CD4-positive, alpha-beta memory T cell (primary cell): ENCODE measurements around the gene NCOA7. TPM values are rescaled to one million over a fixed set of nuclear protein-coding genes. Genes with fewer than 3 reads are reported as not detected.

Experiments used
- CTCF ChIA-PET: fragments of 350-600 bp; sonication (Branson Sonifier 250); formaldehyde crosslinking; loops from one replicate; lab custom pipeline; 2021; ENCODE audit warnings: inconsistent platforms; ENCODE audit not compliant: partially characterized antibody; lab: Charles Lee
- POLR2A ChIA-PET: fragments of 350-600 bp; sonication (Branson Sonifier 250); formaldehyde crosslinking; loops from one replicate; lab custom pipeline; 2021; ENCODE audit not compliant: partially characterized antibody; lab: Charles Lee
- DNase-seq, 5 donors: peaks; one replicate each; pipeline versions ENCODE4 v3.0.0 to v3.0.0-alpha.2; 2020 to 2022; ENCODE audit warnings: mixed read lengths in 1 of 5
- H3K27ac ChIP-seq: one replicate; pipeline ENCODE4 v1.7.0; 2013; ENCODE audit warnings: low read depth, low read length
- H3K27me3 ChIP-seq: 2 replicates; pipeline ENCODE4 v1.7.0; 2013; ENCODE audit warnings: mild to moderate bottlenecking, low read length, moderate library complexity; ENCODE audit not compliant: insufficient read depth
- H3K36me3 ChIP-seq: 2 replicates; pipeline ENCODE4 v1.7.0; 2013; ENCODE audit warnings: mild to moderate bottlenecking, low read length, moderate library complexity; ENCODE audit not compliant: insufficient read depth
- H3K4me1 ChIP-seq: 2 replicates; pipeline ENCODE4 v1.7.0; 2013; ENCODE audit warnings: mild to moderate bottlenecking, low read length, moderate library complexity; ENCODE audit not compliant: insufficient read depth
- H3K4me3 ChIP-seq, 2 donors: one replicate each; pipeline ENCODE4 v1.7.0; 2013; ENCODE audit warnings: low read length in 2 of 2, mild to moderate bottlenecking in 1 of 2
- H3K9me3 ChIP-seq, 2 donors: one replicate each; pipeline ENCODE4 v1.7.0; 2013; ENCODE audit warnings: low read length in 2 of 2, control low read depth in 1 of 2; ENCODE audit not compliant: control insufficient read depth in 1 of 2
- H3K27ac Mint-ChIP-seq, 7 donors: one replicate each; pipeline ENCODE4 v1.8.0; 2020 to 2021; ENCODE audit warnings: mixed read lengths in 7 of 7, mild to moderate bottlenecking in 6 of 7, inconsistent platforms in 3 of 7, moderate library complexity in 3 of 7
- H3K27me3 Mint-ChIP-seq, 2 donors: one replicate each; pipeline ENCODE4 v1.8.0; 2020 to 2021; ENCODE audit warnings: mixed read lengths in 2 of 2
- H3K36me3 Mint-ChIP-seq, 2 donors: one replicate each; pipeline ENCODE4 v1.8.0; 2020 to 2021; ENCODE audit warnings: mixed read lengths in 2 of 2, inconsistent platforms in 1 of 2, mild to moderate bottlenecking in 1 of 2
- H3K4me1 Mint-ChIP-seq, 4 donors: one replicate each; pipeline ENCODE4 v1.8.0; 2020 to 2021; ENCODE audit warnings: mixed read lengths in 4 of 4, mild to moderate bottlenecking in 1 of 4
- H3K4me3 Mint-ChIP-seq, 8 donors: one replicate each; pipeline ENCODE4 v1.8.0; 2020 to 2021; ENCODE audit warnings: mixed read lengths in 8 of 8, mild to moderate bottlenecking in 7 of 8, moderate library complexity in 6 of 8, inconsistent platforms in 3 of 8
- H3K9me3 Mint-ChIP-seq, 8 donors: one replicate each; pipeline ENCODE4 v1.8.0; 2020 to 2021; ENCODE audit warnings: mixed read lengths in 8 of 8, mild to moderate bottlenecking in 5 of 8, inconsistent platforms in 3 of 8, moderate library complexity in 1 of 8
- intact Hi-C: fragments of 100-400 bp; cut with micrococcal nuclease; formaldehyde crosslinking; loops from one replicate; pipeline ENCODE4 v1.15.1; 2023
- polyA plus RNA-seq, 2 donors: library from polyadenylated mRNA; unstranded; fragments of 300-500 nt; fragmentation: Illumina TruSeq; gene quantifications; one replicate each; pipeline ENCODE4 v1.2.3, GENCODE V29; 2021
- total RNA-seq, 2 experiments: library from RNA; stranded (reverse); gene quantifications; one replicate each; pipeline ENCODE4 v1.2.3, GENCODE V29; 2021

NCOA7 gene
- total and polyA plus RNA-seq, 4 experiments from 2014 or later, result 16.9 to 75.1 (median 63.6) TPM

- Histone ChIP-seq H3K9me3 (no peaks in the 10 kb centered on the region), H3K4me1 (peaks cover 30% of the 10 kb centered on the region), H3K27me3 (no peaks in the 10 kb centered on the region), H3K36me3 (no peaks in the 10 kb centered on the region), H3K27ac (no peak overlapping the region), H3K4me3 (no peak overlapping the region)
- H3K27me3 Mint-ChIP-seq, result no peaks in the 10 kb centered on the region
- intact Hi-C loops, result no loop called here
- no peak overlapping the region for H3K4me3 Mint-ChIP-seq
- CTCF ChIA-PET, result interaction anchor here (0.8 to 1.1 kb wide), 7 partner anchors 9 to 116 kb away, joined by 3 to 6 read pairs (median 3); partner anchors contain the start of gene HINT3
- DNase-seq, result no peak
- no peaks in the 10 kb centered on the region for H3K9me3 Mint-ChIP-seq
- peaks cover 21 to 41% (median 28%) of the 10 kb centered on the region in 4 donors for H3K4me1 Mint-ChIP-seq
- peak overlapping the region in 1 of 7 donors; percentile 64 for H3K27ac Mint-ChIP-seq
- POLR2A ChIA-PET, result interaction anchor here (0.6 to 1.4 kb wide), 4 partner anchors 14 to 50 kb away, joined by 3 to 7 read pairs (median 3); partner anchors contain the start of gene NCOA7
- peaks cover 12 to 18% of the 10 kb centered on the region in 2 donors for H3K36me3 Mint-ChIP-seq
These were observed 49.1 kb downstream of the NCOA7 start for GRCh38 chr6:125839879-125840278.

GRCh38 chr6:125841356-125842090, 50.8 kb downstream of the NCOA7 start:
- Histone ChIP-seq H3K36me3 (no peaks in the 10 kb centered on the region), H3K9me3 (no peaks in the 10 kb centered on the region), H3K4me1 (peaks cover 21% of the 10 kb centered on the region), H3K4me3 (no peak overlapping the region), H3K27ac (no peak overlapping the region), H3K27me3 (no peaks in the 10 kb centered on the region)
- H3K4me1 Mint-ChIP-seq, result peaks cover 18 to 41% (median 22%) of the 10 kb centered on the region in 4 donors
- POLR2A ChIA-PET, result interaction anchor here (0.6 kb wide), 1 partner anchor 164 kb away, joined by 4 read pairs; no protein-coding TSS in a partner anchor
- H3K27me3 Mint-ChIP-seq, result no peaks in the 10 kb centered on the region
- intact Hi-C loops, result no loop called here
- H3K4me3 Mint-ChIP-seq, result no peak overlapping the region
- CTCF ChIA-PET, result interaction anchor here (1.0 to 1.1 kb wide), 2 partner anchors 16 kb away, joined by 3 to 5 read pairs; no protein-coding TSS in a partner anchor
- no peak for DNase-seq
- no peak overlapping the region for H3K27ac Mint-ChIP-seq
- no peaks in the 10 kb centered on the region for H3K9me3 Mint-ChIP-seq
- peaks cover 12 to 18% of the 10 kb centered on the region in 2 donors for H3K36me3 Mint-ChIP-seq

- DNase-seq, result no peak
- H3K27me3 Mint-ChIP-seq, result no peaks in the 10 kb centered on the region
- ChIA-PET CTCF (interaction anchor here (1.0 to 1.9 kb wide), 3 partner anchors 10 to 64 kb away, joined by 3 to 8 read pairs (median 3); no protein-coding TSS in a partner anchor), POLR2A (no interaction called here)
- Histone ChIP-seq H3K27me3 (no peaks in the 10 kb centered on the region), H3K9me3 (no peaks in the 10 kb centered on the region), H3K27ac (no peak overlapping the region), H3K4me1 (peaks cover 21% of the 10 kb centered on the region), H3K4me3 (no peak overlapping the region), H3K36me3 (no peaks in the 10 kb centered on the region)
- H3K4me1 Mint-ChIP-seq, result peaks cover 18 to 41% (median 20%) of the 10 kb centered on the region in 4 donors
- intact Hi-C loops, result no loop called here
- H3K36me3 Mint-ChIP-seq, result peaks cover 12 to 16% of the 10 kb centered on the region in 2 donors
- H3K9me3 Mint-ChIP-seq, result no peaks in the 10 kb centered on the region
- no peak overlapping the region for H3K27ac Mint-ChIP-seq
- no peak overlapping the region for H3K4me3 Mint-ChIP-seq
These were observed 51.4 kb downstream of the NCOA7 start for GRCh38 chr6:125842091-125842626.

GRCh38 chr6:125843593-125843992, 52.8 kb downstream of the NCOA7 start:
- no peak overlapping the region for H3K4me3 ChIP-seq
- Mint-ChIP-seq H3K36me3 (peaks cover 4 to 8% of the 10 kb centered on the region in 2 donors), H3K4me3 (no peak overlapping the region), H3K9me3 (peaks cover 0 to 1% (median 0%) of the 10 kb centered on the region in 8 donors), H3K27ac (peak overlapping the region in 2 of 7 donors; percentile 19 to 32), H3K27me3 (no peaks in the 10 kb centered on the region), H3K4me1 (peaks cover 10 to 28% (median 15%) of the 10 kb centered on the region in 4 donors)
- ChIA-PET CTCF (interaction anchor here (1.1 to 1.9 kb wide), 2 partner anchors 14 to 62 kb away, joined by 3 to 8 read pairs; no protein-coding TSS in a partner anchor), POLR2A (interaction anchor here (1.5 kb wide), 1 partner anchor 9 kb away, joined by 3 read pairs; no protein-coding TSS in a partner anchor)
- H3K9me3 ChIP-seq, result no peaks in the 10 kb centered on the region
- no peaks in the 10 kb centered on the region for H3K36me3 ChIP-seq
- intact Hi-C loops, result no loop called here
- peaks cover 21% of the 10 kb centered on the region for H3K4me1 ChIP-seq
- no peaks in the 10 kb centered on the region for H3K27me3 ChIP-seq
- DNase-seq, result no peak
- no peak overlapping the region for H3K27ac ChIP-seq

- no peaks in the 10 kb centered on the region for H3K27me3 ChIP-seq
- no peaks in the 10 kb centered on the region for H3K27me3 Mint-ChIP-seq
- no peaks in the 10 kb centered on the region for H3K9me3 ChIP-seq
- H3K4me1 ChIP-seq, result peaks cover 21% of the 10 kb centered on the region
- H3K4me1 Mint-ChIP-seq, result peaks cover 10 to 24% (median 16%) of the 10 kb centered on the region in 4 donors
- ChIA-PET POLR2A (interaction anchor here (0.8 kb wide), 1 partner anchor 544 kb away, joined by 3 read pairs; no protein-coding TSS in a partner anchor), CTCF (interaction anchor here (0.9 to 1.4 kb wide), 4 partner anchors 11 to 61 kb away, joined by 3 to 5 read pairs (median 5); partner anchors contain the start of gene NCOA7)
- no peak overlapping the region for H3K27ac ChIP-seq
- peak overlapping the region in 2 of 7 donors; percentile 59 to 73 for H3K27ac Mint-ChIP-seq
- no peaks in the 10 kb centered on the region for H3K36me3 ChIP-seq
- no peak overlapping the region for H3K4me3 Mint-ChIP-seq
- DNase-seq, result no peak
- H3K4me3 ChIP-seq, result no peak overlapping the region
- H3K36me3 Mint-ChIP-seq, result peaks cover 1 to 5% of the 10 kb centered on the region in 2 donors
- intact Hi-C loops, result no loop called here
- H3K9me3 Mint-ChIP-seq, result peaks cover 0 to 1% (median 0%) of the 10 kb centered on the region in 8 donors
These were observed 54.2 kb downstream of the NCOA7 start for GRCh38 chr6:125844989-125845388.

- peaks cover 14 to 33% (median 17%) of the 10 kb centered on the region in 4 donors for H3K4me1 Mint-ChIP-seq
- H3K9me3 ChIP-seq, result no peaks in the 10 kb centered on the region
- H3K9me3 Mint-ChIP-seq, result peaks cover 0 to 1% (median 0%) of the 10 kb centered on the region in 8 donors
- peaks cover 21% of the 10 kb centered on the region for H3K4me1 ChIP-seq
- DNase-seq, result no peak
- no peaks in the 10 kb centered on the region for H3K36me3 ChIP-seq
- no peaks in the 10 kb centered on the region for H3K27me3 ChIP-seq
- H3K36me3 Mint-ChIP-seq, result peaks cover 1 to 5% of the 10 kb centered on the region in 2 donors
- peak overlapping the region in 1 of 7 donors; percentile 18 for H3K27ac Mint-ChIP-seq
- H3K4me3 Mint-ChIP-seq, result no peak overlapping the region
- intact Hi-C loops, result no loop called here
- CTCF ChIA-PET, result interaction anchor here (0.9 to 1.2 kb wide), 2 partner anchors 56 to 66 kb away, joined by 3 read pairs; partner anchors contain the start of gene NCOA7
- no peaks in the 10 kb centered on the region for H3K27me3 Mint-ChIP-seq
- H3K27ac ChIP-seq, result no peak overlapping the region
- H3K4me3 ChIP-seq, result no peak overlapping the region
- POLR2A ChIA-PET, result no interaction called here
These were observed 55.7 kb downstream of the NCOA7 start for GRCh38 chr6:125846292-125847024.
